ENCODE measurements around the gene MLH3. TPM values are rescaled to one million over a fixed set of nuclear protein-coding genes. Genes with fewer than 3 reads are reported as not detected.
A peak's percentile ranks its signal among the peaks of the same experiment; 100 is the strongest.

The MLH3 gene
- total RNA-seq, 1 experiment from 2014 or later, result 48.7 TPM

- Histone ChIP-seq H3K9me2 (ENCODE audit: insufficient read depth) (no peaks in the 10 kb centered on the region), H3K27me3 (ENCODE audit: insufficient read depth, low read depth) (no peaks in the 10 kb centered on the region), H4K20me1 (ENCODE audit: insufficient read depth) (no peaks in the 10 kb centered on the region), H3K9me3 (ENCODE audit: insufficient read depth, low read depth) (no peaks in the 10 kb centered on the region), H3K79me2 (ENCODE audit: low read depth) (peaks cover 35% of the 10 kb centered on the region), H3K4me2 (peak overlapping the region; percentile 94), H3F3A (ENCODE audit: insufficient read depth, low read depth) (peaks cover 55% of the 10 kb centered on the region), H2AFZ (no peak overlapping the region), H3K36me3 (ENCODE audit: low read depth) (no peaks in the 10 kb centered on the region), H3K4me1 (replicated peaks; ENCODE audit: insufficient read depth) (peaks cover 42% of the 10 kb centered on the region), H3K4me3 (no peak overlapping the region), H3K27ac (peak overlapping the region; percentile 79; the same call in 1 of the 2 replicates)
- no peak for DNase-seq
- ChIA-PET CTCF (interaction anchor here (0.6 kb wide), 1 partner anchor 915 kb away, joined by 12 read pairs; no protein-coding TSS in a partner anchor), POLR2A (ENCODE audit: unreplicated experiment) (interaction anchor here (0.7 kb wide), 1 partner anchor 574 kb away, joined by 7 read pairs; the partner anchor contains the start of genes ISCA2 and NPC2)
- TF ChIP-seq EZH2 (IDR thresholded peaks at IDR 0.05; ENCODE audit: low read depth), result no peak
- TF ChIP-seq CTCF (conservative IDR thresholded peaks at IDR 0.05), result no peak
- BruUV-seq (replicated peaks), result no TSS peak
- intact Hi-C loops (cut with micrococcal nuclease; ENCODE audit: unreplicated experiment), result no loop called here
Observed at GRCh38 chr14:75067212-75067611, 15.9 kb upstream of the MLH3 start.

GRCh38 chr14:75066691-75067090 is 15.4 kb upstream of the MLH3 start:
- no peak for TF ChIP-seq CTCF (conservative IDR thresholded peaks at IDR 0.05)
- TF ChIP-seq EZH2 (IDR thresholded peaks at IDR 0.05; ENCODE audit: low read depth), result no peak
- ChIA-PET CTCF (no interaction called here), POLR2A (ENCODE audit: unreplicated experiment) (no interaction called here)
- Histone ChIP-seq H4K20me1 (ENCODE audit: insufficient read depth) (no peaks in the 10 kb centered on the region), H3K4me1 (replicated peaks; ENCODE audit: insufficient read depth) (peaks cover 42% of the 10 kb centered on the region), H3K4me3 (no peak overlapping the region), H3K27me3 (ENCODE audit: insufficient read depth, low read depth) (no peaks in the 10 kb centered on the region), H3K36me3 (ENCODE audit: low read depth) (no peaks in the 10 kb centered on the region), H3K4me2 (peak overlapping the region; percentile 94; the same call in 1 of the 2 replicates), H3F3A (ENCODE audit: insufficient read depth, low read depth) (peaks cover 55% of the 10 kb centered on the region), H2AFZ (no peak overlapping the region), H3K27ac (no peak overlapping the region), H3K79me2 (ENCODE audit: low read depth) (peaks cover 40% of the 10 kb centered on the region), H3K9me3 (ENCODE audit: insufficient read depth, low read depth) (no peaks in the 10 kb centered on the region), H3K9me2 (ENCODE audit: insufficient read depth) (no peaks in the 10 kb centered on the region)
- no TSS peak for BruUV-seq (replicated peaks)
- intact Hi-C loops (cut with micrococcal nuclease; ENCODE audit: unreplicated experiment), result no loop called here
- peak in 1 of 2 experiments; percentile 12 for DNase-seq

GRCh38 chr14:75064205-75064567 is 12.9 kb upstream of the MLH3 start:
- peak overlapping the region; percentile 87 for H3K4me2 ChIP-seq
- H3K9me2 ChIP-seq (ENCODE audit: insufficient read depth), result no peaks in the 10 kb centered on the region
- H3K4me3 ChIP-seq, result peak overlapping the region; percentile 68
- H3K4me1 ChIP-seq (replicated peaks; ENCODE audit: insufficient read depth), result peaks cover 30% of the 10 kb centered on the region
- intact Hi-C loops (cut with micrococcal nuclease; ENCODE audit: unreplicated experiment), result no loop called here
- ChIA-PET POLR2A (ENCODE audit: unreplicated experiment) (interaction anchor here (0.5 to 1.1 kb wide), 16 partner anchors 8 to 547 kb away, joined by 3 to 8 read pairs (median 4); partner anchors contain the start of gene RPS6KL1), CTCF (interaction anchor here (0.6 to 2.4 kb wide), 4 partner anchors 45 to 455 kb away, joined by 3 to 6 read pairs (median 3); no protein-coding TSS in a partner anchor)
- H2AFZ ChIP-seq, result peak overlapping the region; percentile 89
- H3K9me3 ChIP-seq (ENCODE audit: insufficient read depth, low read depth), result no peaks in the 10 kb centered on the region
- no peak overlapping the region for H3K27ac ChIP-seq
- no TSS peak for BruUV-seq (replicated peaks)
- H4K20me1 ChIP-seq (ENCODE audit: insufficient read depth), result no peaks in the 10 kb centered on the region
- peaks cover 53% of the 10 kb centered on the region for H3K79me2 ChIP-seq (ENCODE audit: low read depth)
- no peaks in the 10 kb centered on the region for H3K27me3 ChIP-seq (ENCODE audit: insufficient read depth, low read depth)
- H3F3A ChIP-seq (ENCODE audit: insufficient read depth, low read depth), result peaks cover 46% of the 10 kb centered on the region
- H3K36me3 ChIP-seq (ENCODE audit: low read depth), result peaks cover 18% of the 10 kb centered on the region
- TF ChIP-seq EZH2 (IDR thresholded peaks at IDR 0.05; ENCODE audit: low read depth) (no peak), CTCF (conservative IDR thresholded peaks at IDR 0.05) (no peak)
- DNase-seq, result no peak

Measured in PC-9 (cell line).